OCI-LY3 (cell line): Measurements from ENCODE around the gene ARMC2.

Source experiments
- CTCF ChIP-seq: fragments of 200-600, 300-600 bp; sonication (generic); IDR thresholded peaks from 2 replicates; pipeline ENCODE4 v1.5.1; 2014; ENCODE audit warnings: antibody characterized with exemption, low read length, low read depth
- EZH2phosphoT487 ChIP-seq: fragments of 200-600 bp; shearing (Covaris generic); IDR thresholded peaks from 2 replicates; pipeline ENCODE4 v1.6.1; 2018; ENCODE audit warnings: antibody characterized with exemption, mixed run types, low read depth

DNA sequence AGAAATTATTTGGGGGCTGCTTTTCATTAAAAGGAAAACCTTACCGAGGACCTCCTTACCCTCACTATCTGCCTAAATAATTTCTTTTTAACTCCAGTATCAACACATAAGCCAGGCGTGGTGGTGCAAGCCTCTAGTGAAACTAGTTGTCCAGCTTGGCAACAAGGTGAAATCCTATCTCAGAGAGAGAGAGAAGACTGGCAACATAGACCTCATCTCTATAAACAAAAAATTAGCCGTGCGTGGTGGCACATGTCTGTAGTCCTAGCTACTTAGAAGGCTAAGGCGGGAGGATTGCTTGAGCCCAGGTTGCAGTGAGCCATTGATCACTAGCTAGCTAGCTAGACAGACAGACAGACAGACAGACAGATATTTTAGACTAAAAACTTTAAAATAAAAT is 92.5 kb downstream of the ARMC2 start:
- TF ChIP-seq CTCF (no peak), EZH2phosphoT487 (no peak)
